CD4-positive, alpha-beta T cell treated with Interleukin-10 for 1 hour (primary cell): ENCODE data around the gene FBXW7.
"Not testable (repeated sequence)": the region's sequence is repeated elsewhere in the genome, so short reads cannot be mapped to it uniquely, and the experiment has no call there.

ENCODE experiments used
- DNase-seq: peaks from one replicate; pipeline ENCODE4 v3.0.0-alpha.2; 2020

Gene FBXW7, protein sequence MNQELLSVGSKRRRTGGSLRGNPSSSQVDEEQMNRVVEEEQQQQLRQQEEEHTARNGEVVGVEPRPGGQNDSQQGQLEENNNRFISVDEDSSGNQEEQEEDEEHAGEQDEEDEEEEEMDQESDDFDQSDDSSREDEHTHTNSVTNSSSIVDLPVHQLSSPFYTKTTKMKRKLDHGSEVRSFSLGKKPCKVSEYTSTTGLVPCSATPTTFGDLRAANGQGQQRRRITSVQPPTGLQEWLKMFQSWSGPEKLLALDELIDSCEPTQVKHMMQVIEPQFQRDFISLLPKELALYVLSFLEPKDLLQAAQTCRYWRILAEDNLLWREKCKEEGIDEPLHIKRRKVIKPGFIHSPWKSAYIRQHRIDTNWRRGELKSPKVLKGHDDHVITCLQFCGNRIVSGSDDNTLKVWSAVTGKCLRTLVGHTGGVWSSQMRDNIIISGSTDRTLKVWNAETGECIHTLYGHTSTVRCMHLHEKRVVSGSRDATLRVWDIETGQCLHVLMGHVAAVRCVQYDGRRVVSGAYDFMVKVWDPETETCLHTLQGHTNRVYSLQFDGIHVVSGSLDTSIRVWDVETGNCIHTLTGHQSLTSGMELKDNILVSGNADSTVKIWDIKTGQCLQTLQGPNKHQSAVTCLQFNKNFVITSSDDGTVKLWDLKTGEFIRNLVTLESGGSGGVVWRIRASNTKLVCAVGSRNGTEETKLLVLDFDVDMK

DNA sequence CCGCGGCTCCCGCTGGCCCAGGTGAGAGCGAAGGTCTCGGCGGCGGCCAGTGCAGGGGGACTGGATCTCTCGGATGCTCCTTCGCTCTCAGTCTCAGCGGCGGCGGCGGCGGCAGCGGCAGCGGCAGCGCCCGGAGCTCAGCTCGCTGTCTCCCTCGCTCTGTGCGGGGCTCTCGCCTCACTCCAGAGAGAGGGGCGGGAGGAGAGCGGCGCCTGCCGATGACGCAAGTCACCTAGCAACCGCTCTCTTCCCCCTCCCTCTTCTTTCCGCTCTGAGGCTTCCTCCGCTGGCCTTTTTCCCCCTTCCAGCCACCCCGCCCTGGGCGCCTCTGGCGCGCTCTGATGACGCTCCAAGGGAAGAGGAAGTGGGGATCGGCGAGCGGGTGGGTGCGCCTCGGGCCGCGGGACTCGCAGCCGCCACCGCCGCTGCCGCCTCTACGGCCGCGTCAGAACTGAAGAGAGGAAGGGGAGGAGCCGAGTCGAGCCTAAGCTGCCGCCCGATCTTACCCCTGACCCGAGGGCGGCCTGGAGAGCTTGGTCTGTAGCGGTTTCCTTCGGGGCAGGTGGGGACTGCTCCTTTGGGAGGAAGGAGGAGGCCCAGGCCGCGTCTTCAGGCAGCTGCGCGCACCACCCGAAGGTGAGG lies at the start of gene FBXW7:
TSS of gene FBXW7 (minus strand) at position 190 of the 642 bp plus-strand sequence. CDS start 124,289 bp downstream, outside the sequence.
- peak; percentile 100 for DNase-seq

GRCh38 chr4:152585023-152585441 lies 49.1 kb upstream of the FBXW7 start:
- DNase-seq, result peak; percentile 34

GRCh38 chr4:152581536-152582160 lies 45.8 kb upstream of the FBXW7 start:
- DNase-seq, result no peak

DNA sequence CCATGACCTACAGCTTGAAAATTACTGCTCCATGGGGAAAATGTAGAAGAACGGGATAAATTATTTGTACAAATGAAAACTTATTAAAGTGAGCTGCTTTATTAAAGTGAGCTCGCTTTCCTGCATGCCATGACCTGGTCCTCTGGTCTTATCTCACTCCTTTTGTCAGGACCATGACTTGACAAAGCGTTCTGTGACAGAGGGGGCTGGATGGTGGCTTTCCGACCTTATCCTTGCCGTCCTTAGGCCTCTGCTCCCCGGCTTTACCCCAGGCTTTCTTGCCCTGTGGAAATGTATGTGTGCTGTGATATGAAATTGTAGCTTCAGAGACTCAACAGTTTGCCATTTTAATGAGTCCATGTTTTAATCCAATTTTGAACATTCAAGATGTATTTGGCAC lies 44.0 kb upstream of the FBXW7 start:
- no peak for DNase-seq

DNA sequence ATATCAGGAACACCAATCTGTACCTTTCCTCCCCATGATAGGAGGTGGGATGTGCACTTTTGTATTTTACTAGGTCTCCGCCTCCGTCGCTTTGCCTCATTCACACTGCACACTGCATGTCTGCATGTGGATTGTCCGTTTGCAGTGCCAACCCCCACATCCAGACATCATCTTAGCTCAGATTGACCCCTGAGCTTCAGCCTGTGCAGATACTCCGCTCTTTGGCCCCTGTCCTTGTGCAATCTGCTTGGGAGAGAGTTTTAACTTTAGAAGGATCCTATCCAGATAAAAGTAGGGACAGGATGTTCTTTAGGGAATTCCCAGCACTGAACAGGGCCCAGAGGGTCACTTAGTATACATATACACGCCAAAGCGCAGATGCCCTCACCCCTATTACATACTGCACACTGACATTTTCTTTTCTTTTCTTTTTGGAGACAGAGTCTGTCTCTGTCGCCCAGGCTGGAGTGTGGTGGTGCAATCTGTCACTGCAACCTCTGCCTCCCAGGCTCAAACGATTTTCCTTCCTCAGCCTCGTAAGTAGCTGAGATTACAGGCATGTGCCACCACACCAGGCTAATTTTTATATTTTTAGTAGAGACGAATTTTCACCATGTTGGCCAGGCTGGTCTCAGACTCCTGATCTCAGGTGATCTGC lies 43.3 kb upstream of the FBXW7 start:
- no peak for DNase-seq

DNA sequence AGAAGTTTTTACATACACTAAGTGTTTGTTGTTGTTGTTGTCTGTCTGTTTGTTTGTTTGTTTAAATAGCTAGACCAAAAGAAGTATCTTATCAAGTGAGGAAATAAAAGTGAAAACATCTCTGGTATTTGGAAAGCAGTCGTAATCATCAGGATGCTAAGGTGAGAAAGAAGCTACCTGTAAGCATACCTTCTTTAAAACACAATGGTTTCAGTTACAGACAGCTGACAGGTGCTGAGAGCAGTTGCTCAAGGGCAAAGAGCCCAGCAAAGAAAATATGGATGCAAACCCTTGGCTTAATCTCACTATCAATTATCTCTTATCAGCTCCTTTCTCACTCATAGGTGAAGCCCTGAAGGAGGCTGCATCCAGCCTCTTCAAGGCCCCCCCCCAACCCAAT lies 42.8 kb upstream of the FBXW7 start:
- no peak for DNase-seq

- no peak for DNase-seq
Observed at GRCh38 chr4:152577708-152578396, 42.0 kb upstream of the FBXW7 start.

- no peak for DNase-seq
Observed at GRCh38 chr4:152575533-152575932, 39.6 kb upstream of the FBXW7 start.

DNA sequence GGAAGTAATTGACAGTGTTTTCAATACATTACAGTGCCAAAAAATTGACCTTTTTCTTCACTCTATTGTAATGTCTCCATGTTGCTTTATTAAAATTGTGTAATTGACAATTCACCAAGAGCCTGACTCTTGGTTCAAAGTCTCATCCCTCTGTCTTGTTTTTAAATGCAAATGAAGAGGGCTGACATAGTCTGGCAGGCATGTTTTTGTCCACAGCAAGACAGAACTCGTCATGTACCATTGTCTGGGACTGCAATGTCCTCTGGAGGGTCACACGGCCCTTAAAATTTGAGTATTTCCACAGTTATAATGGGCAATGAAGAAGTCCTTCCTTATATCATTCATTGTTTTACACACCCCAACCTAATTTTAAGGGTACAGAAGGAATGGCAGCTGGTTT lies 38.0 kb upstream of the FBXW7 start:
- no peak for DNase-seq

DNA sequence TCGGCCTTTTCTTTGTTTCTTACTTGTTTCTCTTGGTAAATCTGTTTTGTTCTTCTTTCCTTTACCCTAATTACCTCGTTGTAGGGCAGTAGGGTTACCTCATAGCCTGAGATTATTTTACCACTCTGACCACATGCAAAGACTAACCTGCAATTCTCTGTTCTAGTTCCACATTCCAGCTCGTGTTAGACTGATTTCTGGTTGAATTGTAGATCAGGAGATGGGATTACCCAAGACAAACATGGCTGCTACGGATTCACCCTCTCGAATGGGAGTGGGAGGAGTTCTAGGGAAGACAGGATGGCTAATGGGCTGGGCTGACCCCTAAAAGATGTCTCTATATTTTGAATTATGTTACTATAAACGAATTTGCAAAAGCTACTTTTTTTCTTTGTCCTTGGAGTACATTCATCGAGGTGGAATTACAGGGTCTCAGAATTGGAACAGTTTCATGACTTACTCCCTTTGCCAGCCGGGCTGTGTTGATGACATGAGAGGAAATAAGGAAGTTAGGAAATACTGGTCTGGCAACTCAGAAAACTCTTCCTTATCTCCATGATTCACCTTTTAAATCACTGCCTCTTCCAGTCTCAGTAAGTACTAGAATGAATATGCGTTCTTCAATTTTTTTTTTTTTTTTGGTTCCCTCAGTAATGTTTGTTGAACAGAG lies 36.7 kb upstream of the FBXW7 start:
- no peak for DNase-seq

DNA sequence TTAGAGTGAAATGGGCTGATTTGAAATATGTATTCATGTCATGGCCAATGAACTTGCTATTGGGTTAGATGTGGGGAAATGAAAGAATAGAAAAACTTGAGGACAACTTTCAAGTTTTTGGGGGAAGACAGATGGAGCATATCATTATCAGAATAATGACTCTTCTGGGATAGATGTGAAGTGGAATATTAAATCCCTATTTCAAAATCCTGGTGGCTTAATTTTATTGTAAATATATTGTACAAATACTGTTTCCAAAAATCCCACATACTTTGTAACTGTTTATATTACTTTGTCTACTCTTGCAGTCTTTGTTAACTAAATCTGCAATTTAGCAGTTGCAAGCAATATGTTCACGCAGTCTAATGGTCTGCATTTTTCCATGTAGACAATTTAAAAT lies 35.9 kb upstream of the FBXW7 start:
- DNase-seq, result no peak

- no peak for DNase-seq
Observed at GRCh38 chr4:152571296-152571695, 35.4 kb upstream of the FBXW7 start.

- no peak for DNase-seq
Observed at GRCh38 chr4:152565333-152565732, 29.4 kb upstream of the FBXW7 start.

GRCh38 chr4:152564336-152564735 lies 28.4 kb upstream of the FBXW7 start:
- no peak for DNase-seq

- DNase-seq, result no peak
Observed at GRCh38 chr4:152563209-152563608, 27.3 kb upstream of the FBXW7 start.

DNA sequence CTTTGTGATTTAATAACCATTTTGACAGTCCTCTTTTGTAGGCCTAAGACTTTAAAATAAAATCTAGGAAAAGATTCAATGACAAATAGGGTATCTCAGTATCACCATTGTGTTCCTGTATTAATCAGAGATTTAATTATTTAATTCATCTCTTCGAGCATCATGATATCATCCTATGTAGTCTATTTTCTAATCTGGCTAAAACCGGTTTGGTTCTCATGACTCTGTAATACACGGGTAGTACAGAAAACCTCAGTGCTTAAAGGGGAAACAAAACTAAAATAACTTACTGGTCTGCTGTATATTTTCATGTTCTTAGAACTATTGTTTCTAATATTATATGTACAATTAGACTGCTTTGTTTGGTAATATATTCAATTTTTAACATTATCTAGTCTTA lies 23.7 kb upstream of the FBXW7 start:
- no peak for DNase-seq

DNA sequence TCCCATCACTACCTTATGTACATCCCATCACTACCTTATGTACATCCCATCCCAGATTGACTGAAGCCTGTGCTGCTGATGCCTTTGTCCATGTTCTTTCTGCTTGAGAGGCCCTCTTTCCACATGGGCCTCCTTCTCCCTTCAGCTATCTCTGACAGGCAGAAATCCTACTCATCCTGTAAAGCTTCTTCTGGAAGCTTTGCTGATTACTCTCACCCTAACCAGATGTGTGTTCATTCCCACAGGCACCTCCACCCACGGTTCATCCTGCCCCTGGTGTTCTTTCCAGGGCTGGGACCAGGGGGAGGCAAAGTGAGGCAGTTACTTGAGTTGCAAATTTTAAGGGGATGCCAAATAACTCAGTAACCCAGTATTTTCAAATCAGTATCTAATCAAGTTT lies 22.5 kb upstream of the FBXW7 start:
- DNase-seq, result no peak

GRCh38 chr4:152556834-152557233 lies 20.9 kb upstream of the FBXW7 start:
- no peak for DNase-seq

DNA sequence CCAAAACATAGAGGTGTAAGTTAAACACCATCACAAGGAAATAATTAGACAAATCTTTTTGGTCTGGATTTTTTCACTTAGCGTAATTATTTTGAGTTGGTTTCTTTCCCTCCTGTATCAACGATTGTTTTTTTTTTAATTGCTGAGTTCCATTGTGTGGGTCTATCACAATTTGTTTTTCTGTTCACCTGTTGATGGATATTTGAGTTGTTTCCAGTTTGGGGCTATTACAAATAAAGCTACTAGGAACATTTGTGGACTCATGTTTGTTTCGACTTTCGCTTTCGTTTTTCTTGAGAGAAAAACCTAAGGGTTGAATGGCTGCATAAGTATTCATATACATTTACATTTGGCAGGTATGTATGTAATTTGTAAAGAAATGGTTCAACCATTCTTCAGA lies 20.4 kb upstream of the FBXW7 start:
- DNase-seq, result peak; percentile 48

- no peak for DNase-seq
Observed at GRCh38 chr4:152554742-152555141, 18.9 kb upstream of the FBXW7 start.

DNA sequence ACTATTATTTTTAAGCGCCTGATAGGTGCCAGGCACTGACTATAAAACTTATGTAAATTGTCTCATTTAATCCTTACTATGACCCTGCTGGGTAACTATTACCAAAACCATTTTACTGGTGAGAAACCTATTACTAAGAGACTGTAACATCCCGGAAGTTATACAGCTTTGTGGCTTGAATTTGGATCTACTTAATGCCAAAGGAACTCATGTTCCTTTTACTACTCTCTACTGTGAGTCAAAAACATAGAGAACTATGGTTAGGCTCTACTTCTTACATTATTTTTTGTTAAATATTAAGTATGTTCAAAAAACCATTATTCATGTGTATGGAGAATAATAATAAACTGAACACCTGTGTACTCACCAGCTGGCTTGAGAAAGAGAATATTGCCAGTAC lies 14.8 kb upstream of the FBXW7 start:
- not testable (repeated sequence) for DNase-seq

GRCh38 chr4:152545088-152545487 lies 9.2 kb upstream of the FBXW7 start:
- no peak for DNase-seq
